H1 (cell line): ENCODE measurements around the gene PILRB. TPM values are rescaled to one million over a fixed set of nuclear protein-coding genes. Genes with fewer than 3 reads are reported as not detected.

Experiments used
- CHD7 ChIP-seq: fragments of 300-600 bp; sonication (generic); IDR thresholded peaks from 2 replicates; pipeline ENCODE4 v1.7.1; 2012; ENCODE audit warnings: low read length, moderate library complexity, mild to moderate bottlenecking, inconsistent platforms; ENCODE audit not compliant: insufficient replicate concordance
- CTCF ChIP-seq, 3 experiments: IDR thresholded peaks; 1 replicate in 2 of 3; 2 replicates in 1 of 3; pipeline versions ENCODE4 v1.5.1 to v1.6.1; 2011; ENCODE audit warnings: low read length in 3 of 3, mild to moderate bottlenecking in 3 of 3, inconsistent platforms in 2 of 3, low read depth in 1 of 3, moderate library complexity in 1 of 3; ENCODE audit not compliant: insufficient read depth in 1 of 3; ENCODE audit errors: control extremely low read depth in 1 of 3
- MAX ChIP-seq: IDR thresholded peaks from 2 replicates; pipeline ENCODE4 v1.6.1; 2012; ENCODE audit warnings: inconsistent platforms
- SAP30 ChIP-seq: fragments of 300-600 bp; sonication (generic); IDR thresholded peaks from 2 replicates; pipeline ENCODE4 v1.7.1; 2012; ENCODE audit warnings: low read length, moderate library complexity, mild to moderate bottlenecking, inconsistent platforms; ENCODE audit not compliant: insufficient read depth, insufficient replicate concordance
- SIX5 ChIP-seq: IDR thresholded peaks from 2 replicates; pipeline ENCODE4 v1.6.1; 2011; ENCODE audit warnings: mild to moderate bottlenecking, low read depth, low read length
- SP1 ChIP-seq: IDR thresholded peaks from 2 replicates; pipeline ENCODE4 v1.6.1; 2011; ENCODE audit warnings: low read depth, low read length
- SUZ12 ChIP-seq: fragments of 200-600 bp; sonication (generic); IDR thresholded peaks from 2 replicates; pipeline ENCODE4 v1.6.1; 2012; ENCODE audit warnings: mild to moderate bottlenecking, inconsistent platforms, low read length, moderate library complexity, mixed read lengths
- polyA plus RNA-seq, 7 experiments: library from polyadenylated mRNA; depleted of rRNA in 3 of 7; stranded (reverse) in 5 of 7; unstranded in 2 of 7; fragments of >200 nt in 5 of 7; fragments of 200-250 nt in 2 of 7; gene quantifications; 1 replicate in 5 of 7; 2 replicates in 1 of 7; 4 replicates in 1 of 7; pipeline versions ENCODE4 v1.2.1 to v1.2.3, GENCODE V29; 2011 to 2013; ENCODE audit warnings: missing spikeins in 2 of 7, mixed read lengths in 2 of 7
- total RNA-seq: library from RNA; stranded (reverse); fragmentation: NEBNext Ultra II Directional; extraction: Animal tissue kit (Norgen Biotek cat#: 25700); gene quantifications from 2 replicates; pipeline ENCODE4 v1.2.1, GENCODE V29; 2021

The PILRB gene
- total and polyA plus RNA-seq, 2 of the 8 experiments (the other 6 are each of a cell fraction or from before 2014, with no cell fraction given): 32.2 to 49.9 TPM

GRCh38 chr7:100393233-100393905, 35.5 kb downstream of the PILRB start (continued):
- TF ChIP-seq CHD7 (no peak), CTCF (IDR thresholded peaks at IDR 0.05; ENCODE audit: control extremely low read depth in 1 of 3, insufficient read depth in 1 of 3, low read depth in 1 of 3, low read length in 3 of 3) (no peak), SUZ12 (no peak), SIX5 (no peak), MAX (no peak), SAP30 (no peak), SP1 (no peak)
